ENCODE measurements around the gene ACAP2. TPM values are rescaled to one million over a fixed set of nuclear protein-coding genes. Genes with fewer than 3 reads are reported as not detected.

ACAP2 gene
- polyA plus RNA-seq, 3 donors: 41.5 to 96.5 (median 71.6) TPM

- Mint-ChIP-seq H3K27me3 (ENCODE audit: low read depth in 3 of 3) (no peaks in the 10 kb centered on the region), H3K4me3 (no peak overlapping the region), H3K9me3 (no peaks in the 10 kb centered on the region), H3K36me3 (peaks cover 71 to 95% of the 10 kb centered on the region in 2 donors), H3K27ac (no peak overlapping the region), H3K4me1 (no peaks in the 10 kb centered on the region)
- Histone ChIP-seq H3K4me2 (replicated peaks; ENCODE audit: extremely low read depth, low read length, poor library complexity, severe bottlenecking) (no peak overlapping the region), H3K79me2 (ENCODE audit: insufficient read depth, low read length) (no peaks in the 10 kb centered on the region), H3K4me3 (replicated peaks in 1 of 3; ENCODE audit: low read depth in 2 of 3, low read length in 3 of 3) (no peak overlapping the region), H3K27me3 (ENCODE audit: control insufficient read depth in 2 of 2, insufficient read depth in 2 of 2, low read length in 2 of 2) (no peaks in the 10 kb centered on the region), H3K36me3 (replicated peaks in 1 of 2; ENCODE audit: control insufficient read depth in 1 of 2, insufficient read depth in 2 of 2, low read length in 2 of 2) (peaks cover 89 to 99% of the 10 kb centered on the region in 2 donors), H3K4me1 (ENCODE audit: control insufficient read depth in 1 of 2, insufficient read depth in 2 of 2, low read length in 2 of 2) (no peaks in the 10 kb centered on the region), H3K9me3 (replicated peaks in 1 of 2; ENCODE audit: control insufficient read depth in 1 of 2, insufficient read depth in 1 of 2, low read length in 2 of 2) (no peaks in the 10 kb centered on the region), H4K20me1 (ENCODE audit: insufficient read depth, low read length) (peaks cover 80% of the 10 kb centered on the region), H3K9ac (ENCODE audit: insufficient read depth, low read length, poor library complexity, severe bottlenecking) (no peak overlapping the region), H3K27ac (ENCODE audit: low read depth in 1 of 2, low read length in 2 of 2) (no peak overlapping the region), H2AFZ (ENCODE audit: insufficient read depth, low read depth, low read length, poor library complexity, severe bottlenecking) (no peak overlapping the region)
- intact Hi-C loops (cut with micrococcal nuclease): no loop called here
- 100% methylated on average over 2 of the region's 3 CpGs for WGBS (ENCODE audit: insufficient coverage)
- DNase-seq: no peak
- TF ChIP-seq, protein P1, sequence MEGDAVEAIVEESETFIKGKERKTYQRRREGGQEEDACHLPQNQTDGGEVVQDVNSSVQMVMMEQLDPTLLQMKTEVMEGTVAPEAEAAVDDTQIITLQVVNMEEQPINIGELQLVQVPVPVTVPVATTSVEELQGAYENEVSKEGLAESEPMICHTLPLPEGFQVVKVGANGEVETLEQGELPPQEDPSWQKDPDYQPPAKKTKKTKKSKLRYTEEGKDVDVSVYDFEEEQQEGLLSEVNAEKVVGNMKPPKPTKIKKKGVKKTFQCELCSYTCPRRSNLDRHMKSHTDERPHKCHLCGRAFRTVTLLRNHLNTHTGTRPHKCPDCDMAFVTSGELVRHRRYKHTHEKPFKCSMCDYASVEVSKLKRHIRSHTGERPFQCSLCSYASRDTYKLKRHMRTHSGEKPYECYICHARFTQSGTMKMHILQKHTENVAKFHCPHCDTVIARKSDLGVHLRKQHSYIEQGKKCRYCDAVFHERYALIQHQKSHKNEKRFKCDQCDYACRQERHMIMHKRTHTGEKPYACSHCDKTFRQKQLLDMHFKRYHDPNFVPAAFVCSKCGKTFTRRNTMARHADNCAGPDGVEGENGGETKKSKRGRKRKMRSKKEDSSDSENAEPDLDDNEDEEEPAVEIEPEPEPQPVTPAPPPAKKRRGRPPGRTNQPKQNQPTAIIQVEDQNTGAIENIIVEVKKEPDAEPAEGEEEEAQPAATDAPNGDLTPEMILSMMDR (IDR thresholded peaks at IDR 0.05): no peak
These were observed 140.4 kb downstream of the ACAP2 start for GRCh38 chr3:195302431-195302830.

- Histone ChIP-seq H3K79me2 (ENCODE audit: insufficient read depth, low read length) (no peaks in the 10 kb centered on the region), H2AFZ (ENCODE audit: insufficient read depth, low read depth, low read length, poor library complexity, severe bottlenecking) (no peak overlapping the region), H3K27ac (ENCODE audit: low read depth in 1 of 2, low read length in 2 of 2) (peak overlapping the region in 1 of 2 donors; percentile 11), H3K9me3 (replicated peaks in 1 of 2; ENCODE audit: control insufficient read depth in 1 of 2, insufficient read depth in 1 of 2, low read length in 2 of 2) (no peaks in the 10 kb centered on the region), H3K4me2 (replicated peaks; ENCODE audit: extremely low read depth, low read length, poor library complexity, severe bottlenecking) (no peak overlapping the region), H3K36me3 (replicated peaks in 1 of 2; ENCODE audit: control insufficient read depth in 1 of 2, insufficient read depth in 2 of 2, low read length in 2 of 2) (peaks cover 88 to 96% of the 10 kb centered on the region in 2 donors), H4K20me1 (ENCODE audit: insufficient read depth, low read length) (peaks cover 65% of the 10 kb centered on the region), H3K27me3 (ENCODE audit: control insufficient read depth in 2 of 2, insufficient read depth in 2 of 2, low read length in 2 of 2) (no peaks in the 10 kb centered on the region), H3K4me3 (replicated peaks in 1 of 3; ENCODE audit: low read depth in 2 of 3, low read length in 3 of 3) (no peak overlapping the region), H3K9ac (ENCODE audit: insufficient read depth, low read length, poor library complexity, severe bottlenecking) (no peak overlapping the region), H3K4me1 (ENCODE audit: control insufficient read depth in 1 of 2, insufficient read depth in 2 of 2, low read length in 2 of 2) (no peaks in the 10 kb centered on the region)
- DNase-seq: no peak
- Mint-ChIP-seq H3K36me3 (peaks cover 65 to 92% of the 10 kb centered on the region in 2 donors), H3K27ac (no peak overlapping the region), H3K4me3 (no peak overlapping the region), H3K27me3 (ENCODE audit: low read depth in 3 of 3) (no peaks in the 10 kb centered on the region), H3K4me1 (no peaks in the 10 kb centered on the region), H3K9me3 (no peaks in the 10 kb centered on the region)
- TF ChIP-seq, protein P1 (IDR thresholded peaks at IDR 0.05): no peak
- intact Hi-C loops (cut with micrococcal nuclease): no loop called here
These were observed 145.4 kb downstream of the ACAP2 start for GRCh38 chr3:195297446-195297845.
